A673 (cell line): ENCODE data around the gene CENPV. TPM values are rescaled to one million over a fixed set of nuclear protein-coding genes. Genes with fewer than 3 reads are reported as not detected.

Source experiments
- BruUV-seq: library from RNA; stranded (reverse); fragments of 400-500 nt; replicated peaks from 2 replicates; lab custom pipeline; 2021; lab: Mats Ljungman, UMichigan
- CTCF ChIA-PET: fragments of 300-600 bp; sonication (Branson Sonifier 250); formaldehyde crosslinking; loops from one replicate; lab custom pipeline; 2022; ENCODE audit warnings: antibody characterized with exemption; lab: Charles Lee
- POLR2A ChIA-PET: fragments of 300-600 bp; sonication (Branson Sonifier 250); formaldehyde crosslinking; loops from one replicate; lab custom pipeline; 2022; ENCODE audit warnings: antibody characterized with exemption; ENCODE audit not compliant: low non-redundant PET; lab: Charles Lee
- DNase-seq: peaks from one replicate; pipeline ENCODE4 v3.0.0-alpha.2; 2015; ENCODE audit warnings: low spot score
- H3K27ac ChIP-seq: fragments of 200-600 bp; sonication (generic); 2 replicates; pipeline ENCODE4 v1.5.1; 2016; ENCODE audit warnings: mixed run types, low read depth, mild to moderate bottlenecking, mixed read lengths, antibody characterized with exemption, low read length; ENCODE audit not compliant: poor library complexity, severe bottlenecking
- H3K27me3 ChIP-seq: fragments of 200-600 bp; sonication (generic); replicated peaks from 2 replicates; pipeline ENCODE4 v1.6.1; 2017; ENCODE audit warnings: mixed run types, low read depth, mild to moderate bottlenecking, mixed read lengths, antibody characterized with exemption, low read length; ENCODE audit not compliant: insufficient read depth, poor library complexity
- H3K36me3 ChIP-seq: fragments of 200-600 bp; sonication (generic); 2 replicates; pipeline ENCODE4 v1.6.1; 2016; ENCODE audit warnings: mixed run types, mild to moderate bottlenecking, mixed read lengths, antibody characterized with exemption, low read length; ENCODE audit not compliant: insufficient read depth, poor library complexity, severe bottlenecking
- H3K4me1 ChIP-seq: fragments of 200-600 bp; sonication (generic); 2 replicates; pipeline ENCODE4 v1.6.1; 2017; ENCODE audit warnings: mixed run types, mild to moderate bottlenecking, mixed read lengths, antibody characterized with exemption, low read length; ENCODE audit not compliant: insufficient read depth, poor library complexity, severe bottlenecking
- H3K4me3 ChIP-seq: fragments of 200-600 bp; sonication (generic); 2 replicates; pipeline ENCODE4 v1.5.1; 2016; ENCODE audit warnings: low read depth, mixed run types, mild to moderate bottlenecking, mixed read lengths, low read length; ENCODE audit not compliant: poor library complexity, severe bottlenecking
- H3K9me3 ChIP-seq: fragments of 200-600 bp; sonication (generic); 2 replicates; pipeline ENCODE4 v1.6.1; 2016; ENCODE audit warnings: mixed run types, low read depth, mild to moderate bottlenecking, mixed read lengths, antibody characterized with exemption, low read length; ENCODE audit not compliant: poor library complexity, severe bottlenecking
- EZH2 ChIP-seq: fragments of 200-600 bp; sonication (generic); IDR thresholded peaks from 2 replicates; pipeline ENCODE4 v1.6.1; 2017; ENCODE audit warnings: borderline replicate concordance, low read depth, mild to moderate bottlenecking, mixed read lengths, antibody characterized with exemption, low read length; ENCODE audit not compliant: poor library complexity, severe bottlenecking
- intact Hi-C: fragments of 100-400 bp; cut with micrococcal nuclease; formaldehyde crosslinking; loops from one replicate; pipeline ENCODE4 v1.10.0; 2022; ENCODE audit not compliant: unreplicated experiment
- total RNA-seq: library from RNA; stranded (reverse); gene quantifications from 2 replicates; pipeline ENCODE4 v1.2.3, GENCODE V29; 2021
- TF ChIP-seq, protein P1 (sequence below): fragments of 300-800, 200-600 bp; sonication (generic); conservative IDR thresholded peaks from 2 replicates; pipeline ENCODE4 v1.5.1; 2017; ENCODE audit warnings: low read depth, mild to moderate bottlenecking, antibody characterized with exemption, low read length, moderate library complexity, mixed read lengths

The CENPV gene
- total RNA-seq, 1 experiment from 2014 or later: 147 TPM

DNA sequence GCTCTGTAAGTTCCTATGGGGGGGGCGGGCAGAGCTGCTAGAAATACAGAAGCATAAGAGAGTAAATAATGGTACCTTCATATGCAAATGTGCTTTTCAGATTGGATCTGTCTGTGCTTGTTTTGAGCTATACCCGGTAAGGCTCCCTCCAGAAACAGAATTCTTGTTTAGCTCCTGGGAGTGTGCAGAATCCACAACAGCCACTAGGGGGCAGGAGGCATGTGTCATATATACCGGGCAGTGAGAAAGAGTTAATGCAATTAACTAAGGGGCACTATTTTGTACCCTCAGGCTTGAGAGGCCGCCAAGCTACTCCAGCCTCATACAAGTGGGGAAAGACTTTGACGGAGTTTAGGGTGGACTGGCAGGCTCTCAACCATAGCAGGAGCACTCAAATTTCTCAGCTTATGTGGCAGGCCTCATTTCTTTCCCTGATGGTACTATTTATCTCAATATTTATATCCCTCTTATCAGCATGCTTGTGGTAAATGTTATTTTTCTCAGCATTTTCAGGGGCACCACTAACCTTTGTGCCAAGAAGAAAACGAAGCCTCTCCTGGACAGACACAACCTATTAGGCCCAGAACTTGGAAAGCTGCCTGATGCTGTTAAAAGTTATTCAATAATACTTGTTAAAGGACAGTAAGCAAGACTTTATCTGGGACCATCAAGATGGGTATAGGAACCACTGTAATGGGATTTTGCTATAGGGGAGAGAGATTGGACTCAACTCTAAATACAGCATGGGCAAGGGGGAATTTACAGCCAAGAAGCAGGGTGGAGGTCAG, 10.7 kb upstream of the CENPV start:
- CTCF ChIA-PET: interaction anchor here (0.5 to 1.4 kb wide), 10 partner anchors 8 to 225 kb away, joined by 3 to 16 read pairs (median 6); partner anchors contain the start of genes CENPV and UBB
- intact Hi-C loops: loop anchor here (1.0 kb wide), 1 partner anchor 157 kb away; no protein-coding TSS in a partner anchor
- BruUV-seq: no TSS peak

DNA sequence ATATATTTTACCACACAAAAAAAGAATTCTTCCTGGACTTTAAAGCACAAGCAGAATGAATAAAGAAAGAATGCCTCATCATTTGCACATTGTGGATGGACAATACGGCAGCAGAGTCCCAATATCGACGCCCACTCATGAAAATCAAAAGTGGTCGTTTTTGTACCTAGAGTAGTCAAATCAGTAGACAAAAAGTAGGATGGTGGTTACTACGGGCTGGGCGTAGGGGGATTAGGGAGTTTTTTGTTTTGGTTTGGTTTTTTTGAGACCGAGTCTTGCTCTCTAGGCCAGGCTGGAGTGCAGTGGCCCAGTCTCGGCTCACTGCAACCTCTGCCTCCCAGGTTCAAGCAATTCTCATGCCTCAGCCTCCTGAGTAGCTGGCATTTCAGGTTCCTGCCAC, 8.6 kb upstream of the CENPV start:
- H3K27me3 ChIP-seq: no peaks in the 10 kb centered on the region
- ChIA-PET CTCF (no interaction called here), POLR2A (no interaction called here)
- no peaks in the 10 kb centered on the region for H3K9me3 ChIP-seq
- H3K4me3 ChIP-seq: no peak overlapping the region
- TF ChIP-seq, protein P1, sequence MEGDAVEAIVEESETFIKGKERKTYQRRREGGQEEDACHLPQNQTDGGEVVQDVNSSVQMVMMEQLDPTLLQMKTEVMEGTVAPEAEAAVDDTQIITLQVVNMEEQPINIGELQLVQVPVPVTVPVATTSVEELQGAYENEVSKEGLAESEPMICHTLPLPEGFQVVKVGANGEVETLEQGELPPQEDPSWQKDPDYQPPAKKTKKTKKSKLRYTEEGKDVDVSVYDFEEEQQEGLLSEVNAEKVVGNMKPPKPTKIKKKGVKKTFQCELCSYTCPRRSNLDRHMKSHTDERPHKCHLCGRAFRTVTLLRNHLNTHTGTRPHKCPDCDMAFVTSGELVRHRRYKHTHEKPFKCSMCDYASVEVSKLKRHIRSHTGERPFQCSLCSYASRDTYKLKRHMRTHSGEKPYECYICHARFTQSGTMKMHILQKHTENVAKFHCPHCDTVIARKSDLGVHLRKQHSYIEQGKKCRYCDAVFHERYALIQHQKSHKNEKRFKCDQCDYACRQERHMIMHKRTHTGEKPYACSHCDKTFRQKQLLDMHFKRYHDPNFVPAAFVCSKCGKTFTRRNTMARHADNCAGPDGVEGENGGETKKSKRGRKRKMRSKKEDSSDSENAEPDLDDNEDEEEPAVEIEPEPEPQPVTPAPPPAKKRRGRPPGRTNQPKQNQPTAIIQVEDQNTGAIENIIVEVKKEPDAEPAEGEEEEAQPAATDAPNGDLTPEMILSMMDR: no peak
- TF ChIP-seq EZH2: no peak
- H3K27ac ChIP-seq: no peak overlapping the region
- no peak for DNase-seq
- no peaks in the 10 kb centered on the region for H3K36me3 ChIP-seq
- no TSS peak for BruUV-seq
- no peaks in the 10 kb centered on the region for H3K4me1 ChIP-seq
- intact Hi-C loops: no loop called here

More for the DNA sequence above, 10.7 kb upstream of the CENPV start:
- peak; percentile 83 for DNase-seq
- Histone ChIP-seq H3K27me3 (no peaks in the 10 kb centered on the region), H3K9me3 (no peaks in the 10 kb centered on the region), H3K36me3 (no peaks in the 10 kb centered on the region), H3K27ac (no peak overlapping the region), H3K4me1 (no peaks in the 10 kb centered on the region), H3K4me3 (no peak overlapping the region)
- TF ChIP-seq, protein P1: peak; percentile 96
- TF ChIP-seq EZH2: no peak
- POLR2A ChIA-PET: interaction anchor here (0.6 kb wide), 1 partner anchor 17 kb away, joined by 5 read pairs; the partner anchor contains the start of gene UBB

DNA sequence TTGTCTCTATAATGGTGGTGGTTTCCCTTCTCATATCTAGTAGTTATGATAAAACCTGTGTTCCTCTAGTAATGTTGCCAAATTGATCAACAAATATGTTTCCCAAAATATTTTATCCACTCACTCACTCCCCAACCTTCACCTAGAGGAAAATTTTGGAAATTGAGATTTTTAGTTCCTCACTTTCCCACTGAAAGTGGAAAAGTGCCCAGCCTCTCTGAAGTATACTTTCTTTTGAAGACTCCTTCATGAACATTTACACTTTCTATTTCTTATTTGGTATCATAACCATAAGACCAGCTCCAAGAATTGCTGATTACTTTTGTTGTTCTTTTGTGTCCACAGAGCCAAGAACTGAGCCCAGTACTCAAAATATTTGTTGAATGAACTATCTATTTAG, 5.1 kb upstream of the CENPV start:
- H3K36me3 ChIP-seq: no peaks in the 10 kb centered on the region
- DNase-seq: no peak
- no peak overlapping the region for H3K4me3 ChIP-seq
- no peak for TF ChIP-seq EZH2
- TF ChIP-seq, protein P1: no peak
- H3K27me3 ChIP-seq: no peaks in the 10 kb centered on the region
- CTCF ChIA-PET: no interaction called here
- POLR2A ChIA-PET: no interaction called here
- no peak overlapping the region for H3K27ac ChIP-seq
- H3K9me3 ChIP-seq: no peaks in the 10 kb centered on the region
- no peaks in the 10 kb centered on the region for H3K4me1 ChIP-seq
- intact Hi-C loops: no loop called here
- no TSS peak for BruUV-seq
